Activated T-cell treated with anti-CD3 and anti-CD28 coated beads, Interleukin-2, amount 50 U/mL, for 4 hours (primary cell): ENCODE measurements around the gene ALDH16A1. TPM values are rescaled to one million over a fixed set of nuclear protein-coding genes. Genes with fewer than 3 reads are reported as not detected.
"Not testable (repeated sequence)": the region's sequence is repeated elsewhere in the genome, so short reads cannot be mapped to it uniquely, and the experiment has no call there.

Experiments used
- ATAC-seq, 2 donors: fragments of 200-7000 bp; cut with Tn5 transposase; one replicate each; pipeline ENCODE4 v1.10.0; 2021
- DNase-seq: peaks from one replicate; pipeline ENCODE4 v3.0.0-alpha.2; 2020
- H3K27me3 Mint-ChIP-seq: one replicate; pipeline ENCODE4 v1.8.0; 2021; ENCODE audit warnings: low read depth, mixed read lengths
- H3K36me3 Mint-ChIP-seq: one replicate; pipeline ENCODE4 v1.8.0; 2022; ENCODE audit warnings: mixed read lengths; ENCODE audit not compliant: insufficient read depth
- H3K4me1 Mint-ChIP-seq: one replicate; pipeline ENCODE4 v1.8.0; 2021; ENCODE audit warnings: low read depth, mixed read lengths
- H3K4me3 Mint-ChIP-seq: one replicate; pipeline ENCODE4 v1.8.0; 2021; ENCODE audit warnings: mild to moderate bottlenecking, moderate library complexity, mixed read lengths
- H3K9me3 Mint-ChIP-seq: one replicate; pipeline ENCODE4 v1.8.0; 2021; ENCODE audit warnings: mixed read lengths
- total RNA-seq, 3 donors: library from RNA; stranded (reverse); gene quantifications; one replicate each; pipeline ENCODE4 v1.2.1, GENCODE V29; 2021

ALDH16A1 gene
- total RNA-seq, 3 donors from 2014 or later, result 35.4 to 42.9 (median 35.8) TPM

DNA sequence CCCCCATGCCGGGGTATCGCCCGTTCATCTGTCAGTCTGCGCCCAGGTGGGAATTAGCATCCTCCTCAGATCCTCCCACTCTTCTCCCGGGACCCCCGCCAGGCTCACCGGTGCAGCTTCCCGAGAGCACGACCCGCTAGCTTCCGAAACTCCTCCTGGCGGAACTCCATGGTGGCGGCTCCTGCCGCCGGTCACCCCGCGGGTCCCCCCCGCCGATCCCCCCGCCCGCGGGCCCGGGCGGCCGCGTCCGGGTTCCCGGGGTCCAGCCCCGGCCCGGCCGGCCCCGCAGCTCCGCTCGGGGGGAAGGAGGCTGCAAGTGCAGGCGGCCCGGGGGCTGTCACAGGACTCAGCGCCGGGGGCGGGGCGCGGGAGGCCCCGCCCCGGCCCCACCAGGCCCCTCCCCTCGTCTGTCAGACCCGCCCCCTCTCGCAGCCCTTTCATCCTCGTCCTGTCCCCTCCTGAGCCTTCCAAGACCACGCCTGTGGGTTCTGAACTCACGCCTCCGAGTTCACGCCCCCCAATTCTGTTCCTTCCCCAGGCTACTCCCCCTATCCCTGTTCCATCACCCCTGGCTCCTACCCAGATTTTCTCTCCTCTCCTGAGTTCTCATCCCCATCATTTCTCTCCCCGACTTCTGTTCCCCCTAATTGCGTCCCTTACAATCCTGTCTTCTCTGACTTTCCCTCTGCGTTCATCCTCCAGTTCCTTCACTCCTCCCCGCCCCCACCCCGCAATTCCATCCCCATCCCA lies 11.6 kb upstream of the ALDH16A1 start, which contains the start of gene SLC17A7:
Gene SLC17A7 (minus strand): TSS at position 318 of the 750 bp plus-strand sequence. CDS start 148 bp downstream, at position 170.
- Mint-ChIP-seq H3K36me3 (peaks cover 2% of the 10 kb centered on the region), H3K4me1 (peaks cover 27% of the 10 kb centered on the region), H3K9me3 (no peaks in the 10 kb centered on the region), H3K27me3 (peaks cover 61% of the 10 kb centered on the region), H3K4me3 (peak within 1 kb of the TSS; percentile 78)
- DNase-seq, result no peak
- peak in 1 of 2 donors; percentile 14 for ATAC-seq

GRCh38 chr19:49441960-49442350 lies 11.1 kb upstream of the ALDH16A1 start:
- H3K9me3 Mint-ChIP-seq, result no peaks in the 10 kb centered on the region
- peaks cover 55% of the 10 kb centered on the region for H3K27me3 Mint-ChIP-seq
- no peak for ATAC-seq
- H3K4me1 Mint-ChIP-seq, result peaks cover 26% of the 10 kb centered on the region
- peaks cover 2% of the 10 kb centered on the region for H3K36me3 Mint-ChIP-seq
- H3K4me3 Mint-ChIP-seq, result peak overlapping the region; percentile 78
- DNase-seq, result no peak

GRCh38 chr19:49442354-49442753 lies 10.7 kb upstream of the ALDH16A1 start:
- peaks cover 25% of the 10 kb centered on the region for H3K4me1 Mint-ChIP-seq
- H3K27me3 Mint-ChIP-seq, result peaks cover 51% of the 10 kb centered on the region
- ATAC-seq, result no peak
- no peaks in the 10 kb centered on the region for H3K9me3 Mint-ChIP-seq
- peak overlapping the region; percentile 78 for H3K4me3 Mint-ChIP-seq
- no peak for DNase-seq
- H3K36me3 Mint-ChIP-seq, result peaks cover 2% of the 10 kb centered on the region

- Mint-ChIP-seq H3K36me3 (peaks cover 2% of the 10 kb centered on the region), H3K4me3 (peak overlapping the region; percentile 78), H3K4me1 (peaks cover 25% of the 10 kb centered on the region), H3K27me3 (peaks cover 46% of the 10 kb centered on the region), H3K9me3 (no peaks in the 10 kb centered on the region)
- DNase-seq, result no peak
- ATAC-seq, result peak; percentile 29 to 42
Observed at GRCh38 chr19:49442771-49443365, 10.2 kb upstream of the ALDH16A1 start.

- peaks cover 30% of the 10 kb centered on the region for H3K4me1 Mint-ChIP-seq
- DNase-seq, result peak; percentile 90
- peaks cover 6% of the 10 kb centered on the region for H3K36me3 Mint-ChIP-seq
- peak; percentile 92 to 93 for ATAC-seq
- H3K9me3 Mint-ChIP-seq, result no peaks in the 10 kb centered on the region
- peak overlapping the region; percentile 78 for H3K4me3 Mint-ChIP-seq
- peaks cover 39% of the 10 kb centered on the region for H3K27me3 Mint-ChIP-seq
Observed at GRCh38 chr19:49443366-49444099, 9.5 kb upstream of the ALDH16A1 start.

DNA sequence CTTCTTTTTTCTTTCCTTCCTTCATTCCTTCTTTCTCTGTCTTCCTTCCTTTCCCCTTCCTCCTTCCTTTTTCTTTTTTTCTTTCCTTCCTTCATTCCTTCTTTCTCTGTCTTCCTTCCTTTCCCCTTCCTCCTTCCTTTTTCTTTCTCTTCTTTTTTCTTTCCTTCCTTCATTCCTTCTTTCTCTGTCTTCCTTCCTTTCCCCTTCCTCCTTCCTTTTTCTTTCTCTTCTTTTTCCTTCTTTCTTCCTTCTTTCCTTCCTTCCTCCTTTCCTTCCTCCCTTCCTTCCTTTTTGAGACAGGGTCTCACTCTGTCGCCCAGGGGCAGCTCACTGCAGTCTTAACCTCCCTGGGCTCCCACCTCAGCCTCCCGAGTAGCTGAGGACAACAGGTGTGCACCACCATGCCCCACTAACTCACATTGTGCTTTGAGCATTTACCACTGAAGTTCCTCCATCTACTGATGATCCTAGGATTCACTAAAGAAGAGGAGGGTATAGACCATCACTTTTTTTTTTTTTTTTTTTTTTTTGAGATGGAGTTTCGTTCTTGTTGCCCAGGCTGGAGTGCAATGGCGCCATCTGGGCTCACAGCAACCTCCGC lies 8.8 kb upstream of the ALDH16A1 start:
- not testable (repeated sequence) for H3K9me3 Mint-ChIP-seq, DNase-seq, H3K36me3 Mint-ChIP-seq, ATAC-seq
- Mint-ChIP-seq H3K27me3 (peaks cover 32% of the 10 kb centered on the region), H3K4me1 (peaks cover 35% of the 10 kb centered on the region), H3K4me3 (peak overlapping the region; percentile 78)

DNA sequence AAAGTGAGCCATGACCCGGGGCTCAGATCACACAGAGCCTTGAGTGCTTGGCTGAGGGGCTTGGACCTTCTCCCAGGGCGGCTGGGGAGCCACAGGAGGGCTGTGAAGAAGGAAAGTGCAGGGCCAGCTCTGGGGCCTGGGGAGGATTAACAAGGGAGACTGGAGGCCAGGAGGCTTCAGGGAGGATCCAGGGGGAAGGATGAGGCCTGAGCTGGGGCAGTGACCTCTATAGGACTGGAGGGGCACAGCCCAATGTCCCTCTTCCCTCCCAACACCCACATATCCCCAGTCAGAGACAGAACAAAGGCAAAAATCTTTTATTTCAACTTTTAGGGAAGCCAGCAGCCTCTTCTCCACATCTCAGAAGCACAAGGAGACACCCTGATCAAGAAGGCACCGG lies 7.0 kb upstream of the ALDH16A1 start:
- Mint-ChIP-seq H3K36me3 (peaks cover 10% of the 10 kb centered on the region), H3K9me3 (no peaks in the 10 kb centered on the region), H3K27me3 (peaks cover 15% of the 10 kb centered on the region), H3K4me3 (no peak overlapping the region), H3K4me1 (peaks cover 44% of the 10 kb centered on the region)
- DNase-seq (no peak), ATAC-seq (no peak)

DNA sequence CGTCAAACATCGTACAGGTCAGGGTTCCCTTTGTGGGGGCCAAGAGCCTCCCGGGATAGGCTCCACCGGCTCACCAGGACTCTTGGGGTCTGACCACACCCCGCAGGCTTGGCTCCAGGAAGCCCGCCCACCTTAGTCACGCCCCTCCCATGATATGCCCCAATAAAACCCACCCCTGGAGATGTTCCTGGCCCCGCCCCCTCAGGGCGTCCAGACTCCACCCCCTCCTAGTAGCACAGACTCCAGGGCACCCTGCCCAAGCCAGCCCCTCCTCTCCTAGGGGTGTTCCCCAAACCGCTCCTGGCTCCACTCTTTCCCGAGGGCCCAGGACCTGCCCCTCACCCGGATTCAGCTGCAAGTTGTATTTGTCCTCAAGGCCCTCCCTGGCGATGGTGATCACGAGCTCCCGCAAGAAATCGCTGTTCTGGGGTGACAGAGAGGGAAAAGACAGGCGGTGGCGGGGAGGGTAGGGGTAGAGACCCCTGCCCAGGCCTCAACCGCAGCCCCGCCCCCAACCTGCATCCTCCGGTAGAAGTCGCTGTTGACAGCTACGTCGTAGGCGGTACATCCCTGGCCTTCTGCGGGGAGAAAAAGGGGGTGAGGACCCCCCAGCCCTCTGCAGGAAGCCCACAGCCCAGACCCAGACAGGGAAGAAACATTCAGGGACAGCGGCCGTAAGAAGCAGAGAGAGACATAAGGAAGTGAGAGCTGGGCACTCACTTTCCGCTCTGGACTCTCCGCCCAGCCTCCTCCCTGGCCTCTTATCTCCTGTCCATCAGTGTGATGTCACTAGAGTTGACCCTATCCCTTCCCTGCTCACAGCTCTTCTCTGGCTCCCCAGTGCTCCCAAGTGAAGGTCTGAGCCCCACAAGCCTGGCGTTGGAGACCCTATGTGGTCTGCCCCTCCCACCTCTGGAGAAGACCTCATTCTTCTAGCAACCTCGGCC lies 5.3 kb upstream of the ALDH16A1 start:
- Mint-ChIP-seq H3K9me3 (no peaks in the 10 kb centered on the region), H3K27me3 (peaks cover 2% of the 10 kb centered on the region), H3K4me1 (peaks cover 45% of the 10 kb centered on the region), H3K4me3 (no peak overlapping the region), H3K36me3 (peaks cover 10% of the 10 kb centered on the region)
- ATAC-seq (no peak), DNase-seq (no peak)

DNA sequence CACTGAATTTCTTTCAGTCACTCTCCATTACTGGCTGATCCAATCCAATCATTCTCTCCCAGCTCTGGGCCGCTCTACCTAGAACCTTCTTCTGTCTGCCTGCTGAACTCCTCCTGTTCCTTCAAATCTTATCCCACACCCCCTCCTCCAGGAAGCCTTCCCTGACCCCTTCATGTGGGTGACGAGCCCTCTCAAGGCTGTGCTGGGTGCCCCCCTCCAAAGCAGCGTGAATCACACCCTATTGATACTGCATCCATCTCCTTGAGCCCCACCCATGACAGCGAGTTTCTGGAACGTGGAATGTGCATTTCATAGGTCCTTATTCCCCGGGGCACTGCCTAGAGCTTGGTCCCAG lies 4.6 kb upstream of the ALDH16A1 start:
- Mint-ChIP-seq H3K4me1 (peaks cover 48% of the 10 kb centered on the region), H3K4me3 (no peak overlapping the region), H3K9me3 (no peaks in the 10 kb centered on the region), H3K36me3 (peaks cover 10% of the 10 kb centered on the region), H3K27me3 (no peaks in the 10 kb centered on the region)
- ATAC-seq (no peak), DNase-seq (no peak)

GRCh38 chr19:49450405-49450804 lies 2.6 kb upstream of the ALDH16A1 start:
- Mint-ChIP-seq H3K4me3 (peak overlapping the region; percentile 92), H3K36me3 (peaks cover 10% of the 10 kb centered on the region), H3K4me1 (peaks cover 40% of the 10 kb centered on the region), H3K27me3 (no peaks in the 10 kb centered on the region), H3K9me3 (no peaks in the 10 kb centered on the region)
- no peak for ATAC-seq
- no peak for DNase-seq

- DNase-seq (peak; percentile 92), ATAC-seq (peak; percentile 73 to 75)
- Mint-ChIP-seq H3K9me3 (no peaks in the 10 kb centered on the region), H3K27me3 (no peaks in the 10 kb centered on the region), H3K4me3 (peak within 1 kb of the TSS; percentile 92), H3K4me1 (peaks cover 46% of the 10 kb centered on the region), H3K36me3 (peaks cover 13% of the 10 kb centered on the region)
Observed at GRCh38 chr19:49451430-49452181, 1.4 kb upstream of the ALDH16A1 start, which contains the start of gene PIH1D1. PIH1D1 (minus strand) TSS chr19:49451814; CDS start chr19:49451574, 240 bp downstream.

DNA sequence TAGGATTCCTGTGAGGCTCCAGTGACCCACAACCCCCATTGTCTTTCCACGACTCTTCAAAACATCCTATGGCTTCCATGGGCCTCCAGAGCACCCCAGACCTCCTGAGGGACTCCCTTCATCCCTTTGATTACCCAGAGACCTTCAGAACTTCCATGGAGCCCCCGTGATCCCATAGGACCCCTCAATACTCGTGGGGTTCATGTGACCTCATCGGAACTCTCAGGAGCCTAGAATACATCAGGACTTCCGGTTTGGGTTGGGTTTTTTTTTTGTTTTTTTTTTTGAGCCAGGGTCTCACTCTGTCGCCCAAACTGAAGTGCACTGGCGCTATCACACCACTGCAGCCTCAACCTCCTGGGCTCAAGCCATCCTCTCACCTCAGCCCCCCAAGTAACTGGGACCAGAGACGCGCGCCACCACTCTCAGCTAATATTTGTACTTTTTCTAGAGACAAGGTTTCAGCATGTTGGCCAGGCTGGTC lies 774 bp downstream of the ALDH16A1 start:
- H3K9me3 Mint-ChIP-seq, result no peaks in the 10 kb centered on the region
- ATAC-seq, result no peak
- peak overlapping the region; percentile 92 for H3K4me3 Mint-ChIP-seq
- no peak for DNase-seq
- H3K36me3 Mint-ChIP-seq, result peaks cover 9% of the 10 kb centered on the region
- no peaks in the 10 kb centered on the region for H3K27me3 Mint-ChIP-seq
- H3K4me1 Mint-ChIP-seq, result peaks cover 40% of the 10 kb centered on the region

DNA sequence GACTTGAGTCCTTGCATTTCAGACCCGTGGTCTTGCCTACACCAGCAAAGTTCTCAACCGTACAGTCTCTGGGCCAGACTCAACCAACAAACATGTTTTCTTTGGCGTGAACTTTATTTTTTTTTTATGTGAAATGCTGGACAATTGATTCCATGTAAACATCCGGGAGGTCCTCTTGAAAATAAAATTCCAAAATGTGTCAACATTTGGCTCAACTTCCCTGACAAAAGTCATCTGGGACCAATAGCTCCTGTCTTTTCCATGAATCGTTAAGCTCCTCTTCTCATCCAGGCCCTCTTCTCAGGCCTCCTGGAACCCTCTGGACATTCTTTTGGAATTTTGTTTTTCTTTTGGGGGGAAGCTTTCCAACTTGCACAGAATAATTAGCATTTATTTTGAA lies 2.7 kb downstream of the ALDH16A1 start:
- Mint-ChIP-seq H3K27me3 (no peaks in the 10 kb centered on the region), H3K36me3 (peaks cover 7% of the 10 kb centered on the region), H3K4me1 (peaks cover 25% of the 10 kb centered on the region), H3K4me3 (peak overlapping the region; percentile 31), H3K9me3 (no peaks in the 10 kb centered on the region)
- DNase-seq, result no peak
- ATAC-seq, result no peak
